NB4 (cell line): ENCODE data around the gene ADAP2.
"Not testable (repeated sequence)": the region's sequence is repeated elsewhere in the genome, so short reads cannot be mapped to it uniquely, and the experiment has no call there.

Source experiments
- DNase-seq: peaks from one replicate; pipeline ENCODE4 v3.0.0; 2010; ENCODE audit warnings: low read depth
- H3K4me3 ChIP-seq: one replicate; pipeline ENCODE4 v1.5.1; 2011; ENCODE audit warnings: mild to moderate bottlenecking, low read depth, low read length, moderate library complexity
- CTCF ChIP-seq: IDR thresholded peaks from one replicate; pipeline ENCODE4 v1.5.1; 2012; ENCODE audit warnings: low read depth, low read length
- MAX ChIP-seq: IDR thresholded peaks from 2 replicates; pipeline ENCODE4 v1.6.1; 2011; ENCODE audit warnings: low read depth, low read length
- MYC ChIP-seq: IDR thresholded peaks from 2 replicates; pipeline ENCODE4 v1.6.1; 2011; ENCODE audit warnings: low read depth, low read length
- POLR2A ChIP-seq: IDR thresholded peaks from 2 replicates; pipeline ENCODE4 v1.6.1; 2011; ENCODE audit warnings: mild to moderate bottlenecking; ENCODE audit not compliant: insufficient read length; ENCODE audit errors: extremely low read depth

ADAP2 gene

DNA sequence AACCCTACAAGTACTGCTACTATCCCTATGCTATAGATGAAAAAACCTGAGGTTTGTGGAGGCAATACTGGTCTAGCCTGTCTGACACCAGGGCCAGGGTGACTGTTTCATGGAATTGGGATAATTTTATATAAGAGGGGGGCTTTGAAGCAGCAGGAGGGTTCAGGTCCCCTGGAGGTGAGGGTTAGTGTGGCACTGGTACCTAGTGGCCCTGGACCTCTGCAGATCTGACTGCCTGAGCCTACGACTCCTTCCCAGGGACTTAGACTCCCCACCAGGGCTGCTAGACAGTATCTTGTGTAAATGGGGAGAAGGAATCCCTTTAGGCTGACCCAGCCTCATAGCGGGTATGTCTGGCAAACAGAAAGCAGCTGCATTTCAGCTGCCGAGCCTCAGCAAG lies 6.8 kb downstream of the ADAP2 start:
- no peak for DNase-seq
- no peak overlapping the region for H3K4me3 ChIP-seq
- TF ChIP-seq POLR2A (no peak), MYC (no peak), CTCF (no peak)

DNA sequence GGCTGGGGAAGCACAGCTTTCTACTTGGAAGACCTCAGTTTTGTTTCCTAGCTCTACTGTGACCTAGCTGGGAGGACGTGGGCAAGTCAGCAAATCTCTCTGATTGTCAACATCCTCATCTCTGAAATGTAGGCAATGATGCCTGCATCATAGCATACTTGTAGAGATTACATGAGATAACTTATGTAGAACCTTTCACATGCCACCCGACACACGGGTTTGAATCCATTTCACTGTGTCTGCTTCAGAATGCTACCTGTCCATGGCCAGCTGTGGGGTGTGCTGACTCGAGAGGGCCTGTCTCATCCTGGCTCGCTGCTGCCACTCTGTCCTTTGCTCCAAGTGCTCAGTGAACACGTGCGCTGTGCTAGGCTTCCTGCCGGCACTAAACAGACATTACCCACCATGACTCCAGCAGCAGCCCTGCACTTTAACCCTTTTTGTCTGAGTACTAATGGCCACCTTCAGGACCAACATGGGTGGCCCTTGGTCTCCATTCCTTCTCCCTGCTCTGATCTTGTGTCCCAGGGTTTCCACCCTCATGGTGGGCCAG lies 7.4 kb downstream of the ADAP2 start:
- TF ChIP-seq MAX = no peak
- no peak for TF ChIP-seq POLR2A
- no peak for TF ChIP-seq MYC
- no peak for TF ChIP-seq CTCF
- DNase-seq = no peak
- no peak overlapping the region for H3K4me3 ChIP-seq

GRCh38 chr17:30929861-30930260 lies 8.1 kb downstream of the ADAP2 start:
- not testable (repeated sequence) for H3K4me3 ChIP-seq, DNase-seq

DNA sequence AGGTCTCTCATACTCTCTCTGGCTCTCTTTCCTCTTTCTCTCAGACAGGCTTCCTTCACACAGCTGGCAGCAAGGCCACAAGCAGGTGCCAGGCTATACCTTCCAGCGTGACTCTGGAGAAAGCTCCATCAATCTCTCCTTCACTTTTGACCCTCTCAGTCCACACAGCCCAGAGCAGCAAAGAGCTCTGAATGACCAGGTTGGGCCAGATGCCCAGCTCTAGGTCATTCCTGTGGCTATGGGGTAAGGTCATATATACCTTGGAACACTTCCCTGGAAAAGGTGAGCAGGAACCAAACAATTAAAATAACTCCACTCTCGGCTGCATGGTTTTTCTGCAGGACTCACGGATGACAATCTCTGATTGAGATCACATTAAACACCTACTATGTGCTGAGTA lies 8.8 kb downstream of the ADAP2 start:
- no peak for TF ChIP-seq POLR2A
- no peak for TF ChIP-seq MAX
- TF ChIP-seq MYC = no peak
- no peak for TF ChIP-seq CTCF
- no peak overlapping the region for H3K4me3 ChIP-seq
- no peak for DNase-seq

DNA sequence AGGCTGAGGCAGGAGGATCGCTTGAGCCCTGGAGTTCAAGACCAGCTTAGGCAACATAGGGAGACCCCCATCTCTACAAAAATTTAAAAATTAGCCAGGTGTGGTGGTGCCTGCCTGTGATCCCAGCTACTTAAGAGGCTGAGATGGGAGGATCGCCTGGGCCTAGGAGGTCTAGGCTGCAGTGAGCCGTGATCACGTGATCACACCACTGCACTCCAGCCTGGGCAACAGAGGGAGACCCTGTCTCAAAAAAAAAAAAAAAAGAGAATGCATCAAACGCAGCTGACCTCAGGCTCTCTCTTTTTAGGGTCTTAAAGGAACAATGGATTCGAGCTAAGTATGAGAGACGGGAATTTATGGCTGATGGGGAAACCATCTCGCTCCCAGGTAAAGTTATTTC lies 9.8 kb downstream of the ADAP2 start:
- DNase-seq = not testable (repeated sequence)

DNA sequence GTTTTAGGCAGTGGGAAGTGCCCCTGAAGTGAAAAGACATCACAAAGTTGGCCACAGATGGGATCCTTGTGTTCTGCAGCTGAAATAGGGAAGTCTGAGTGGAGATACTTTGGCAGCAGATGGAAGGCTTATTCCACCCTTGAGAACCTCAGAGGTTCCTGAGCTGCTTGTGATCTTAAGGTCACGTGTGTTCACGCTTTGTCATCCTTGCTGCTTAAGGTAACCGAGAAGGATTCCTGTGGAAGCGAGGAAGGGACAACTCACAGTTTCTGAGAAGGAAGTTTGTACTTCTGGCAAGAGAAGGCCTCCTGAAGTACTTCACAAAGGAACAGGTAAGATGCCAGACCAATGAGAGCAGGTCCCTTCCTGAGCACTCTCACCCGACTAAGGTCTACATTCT lies 12.2 kb downstream of the ADAP2 start:
- TF ChIP-seq MAX = no peak
- TF ChIP-seq POLR2A = no peak
- TF ChIP-seq CTCF = no peak
- TF ChIP-seq MYC = no peak
- no peak overlapping the region for H3K4me3 ChIP-seq
- no peak for DNase-seq

More for the DNA sequence above, 9.8 kb downstream of the ADAP2 start:
- not testable (repeated sequence) for H3K4me3 ChIP-seq

GRCh38 chr17:30939051-30939689 lies 17.4 kb downstream of the ADAP2 start:
- DNase-seq = no peak
- TF ChIP-seq MYC (no peak), MAX (no peak), POLR2A (no peak), CTCF (no peak)
- H3K4me3 ChIP-seq = no peak overlapping the region
